ENCODE data around the gene PCSK9. TPM values are rescaled to one million over a fixed set of nuclear protein-coding genes. Genes with fewer than 3 reads are reported as not detected.
A peak's percentile ranks its signal among the peaks of the same experiment; 100 is the strongest.

PCSK9 gene
- total RNA-seq, 2 donors from 2014 or later: not detected

DNA sequence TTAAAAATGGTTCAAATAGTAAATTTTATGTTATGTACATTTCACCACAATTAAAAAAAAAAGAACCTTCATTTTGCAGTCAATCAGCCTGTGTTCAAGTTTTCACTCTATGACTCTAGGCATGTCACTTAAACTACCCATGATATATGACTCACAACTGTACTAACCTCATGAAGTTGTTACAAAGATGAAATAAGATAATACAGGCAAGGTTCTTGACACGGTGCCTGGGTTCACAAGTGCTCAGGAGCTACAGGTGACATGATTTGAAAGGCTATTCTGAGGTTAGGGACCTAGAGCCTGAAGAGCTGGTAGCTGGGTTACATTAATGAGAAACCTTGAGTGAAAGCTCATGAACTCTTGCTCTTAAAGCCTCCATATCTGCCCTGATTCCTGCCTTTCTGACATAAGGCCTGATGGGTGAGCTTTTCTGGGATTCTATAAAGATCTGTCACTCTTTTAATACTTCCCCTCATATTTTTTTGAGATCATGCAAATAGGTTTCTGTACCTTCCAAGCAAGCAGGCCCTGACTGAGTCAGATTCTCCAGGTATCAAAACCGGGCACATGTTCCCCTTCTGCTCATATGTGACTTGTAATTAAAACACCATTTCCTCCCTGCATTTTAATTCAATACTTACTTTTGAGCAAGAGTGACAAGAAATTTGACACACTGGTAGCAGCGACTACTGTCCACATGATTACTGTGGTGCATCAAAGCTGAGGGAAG lies 34.0 kb downstream of the PCSK9 start:
- no peaks in the 10 kb centered on the region for H3K9me3 Mint-ChIP-seq
- peaks cover 19% of the 10 kb centered on the region for H3K36me3 Mint-ChIP-seq
- peaks cover 6% of the 10 kb centered on the region in 2 donors for H3K4me1 Mint-ChIP-seq (ENCODE audit: low read depth in 2 of 2)
- ATAC-seq (peak in 1 of 2 donors; percentile 88), DNase-seq (ENCODE audit: low spot score) (no peak)
- peak overlapping the region; percentile 53 to 68 for H3K27ac Mint-ChIP-seq
- no peak overlapping the region for H3K4me3 Mint-ChIP-seq
- H3K27me3 Mint-ChIP-seq: no peaks in the 10 kb centered on the region

DNA sequence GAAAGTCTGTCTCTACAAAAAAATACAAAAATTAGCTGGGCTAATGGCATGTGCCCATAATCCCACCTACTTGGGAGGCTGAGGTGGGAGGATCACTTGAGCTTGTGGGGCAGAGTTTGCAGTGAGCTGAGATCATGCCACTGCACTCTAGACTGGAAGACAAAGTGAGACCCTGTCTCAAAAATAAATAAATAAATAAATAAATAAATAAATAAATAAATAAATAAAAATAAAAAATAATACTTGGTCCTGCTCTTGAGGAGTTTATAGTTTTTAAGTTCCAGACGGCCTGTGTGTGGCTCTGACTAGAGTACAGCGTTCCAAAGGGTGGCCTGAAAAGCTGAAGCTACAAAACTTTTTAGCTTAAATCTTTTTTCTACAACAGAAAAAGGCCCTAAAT lies 35.1 kb downstream of the PCSK9 start:
- ATAC-seq: no peak
- Mint-ChIP-seq H3K4me1 (ENCODE audit: low read depth in 2 of 2) (peaks cover 3 to 6% of the 10 kb centered on the region in 2 donors), H3K9me3 (no peaks in the 10 kb centered on the region), H3K27ac (no peak overlapping the region), H3K4me3 (no peak overlapping the region), H3K36me3 (peaks cover 19% of the 10 kb centered on the region), H3K27me3 (no peaks in the 10 kb centered on the region)
- DNase-seq (ENCODE audit: low spot score): no peak

DNA sequence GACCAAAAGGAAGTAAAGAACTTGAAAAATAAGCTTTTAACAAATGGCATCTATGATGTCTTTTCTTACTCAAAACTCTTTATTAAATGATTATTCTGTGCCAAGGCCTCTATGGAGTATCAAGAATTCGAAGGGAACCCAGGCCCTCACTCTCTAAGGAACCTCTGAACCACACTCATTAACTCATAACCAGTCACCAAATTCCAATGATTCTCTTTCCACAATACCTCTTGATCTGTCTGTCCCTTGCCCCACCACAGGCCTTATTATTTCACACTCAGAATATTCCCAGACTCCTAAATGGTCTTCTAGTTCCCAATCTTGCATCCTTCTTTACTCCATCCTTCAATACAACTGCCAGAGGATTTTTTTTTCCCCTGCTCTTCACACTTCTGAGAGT lies 37.0 kb downstream of the PCSK9 start:
- Mint-ChIP-seq H3K9me3 (no peaks in the 10 kb centered on the region), H3K4me1 (ENCODE audit: low read depth in 2 of 2) (peaks cover 0 to 6% of the 10 kb centered on the region in 2 donors), H3K27ac (peak overlapping the region in 1 of 2 donors; percentile 22), H3K27me3 (no peaks in the 10 kb centered on the region), H3K4me3 (no peak overlapping the region), H3K36me3 (peaks cover 11% of the 10 kb centered on the region)
- DNase-seq (ENCODE audit: low spot score) (no peak), ATAC-seq (no peak)

DNA sequence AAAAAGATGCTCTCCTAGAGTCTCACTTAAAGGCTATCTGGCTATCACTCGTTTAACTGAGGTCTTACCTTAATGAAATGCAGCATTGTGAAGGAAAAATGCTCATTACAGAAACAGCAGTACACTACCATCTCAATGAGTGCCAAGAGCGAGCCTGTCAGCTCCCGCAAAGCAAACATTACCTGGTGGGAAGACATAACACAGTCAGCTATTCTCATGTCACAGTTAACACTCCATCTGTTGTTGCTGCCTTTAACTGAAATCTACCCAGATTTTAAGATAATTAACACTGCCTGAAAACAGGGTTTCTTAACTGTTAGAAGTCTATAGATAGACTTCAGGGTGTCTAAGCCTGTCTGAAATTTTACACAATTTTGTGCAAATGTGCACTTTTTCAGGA lies 39.1 kb downstream of the PCSK9 start:
- H3K27me3 Mint-ChIP-seq: no peaks in the 10 kb centered on the region
- H3K4me1 Mint-ChIP-seq (ENCODE audit: low read depth in 2 of 2): peaks cover 0 to 6% of the 10 kb centered on the region in 2 donors
- H3K9me3 Mint-ChIP-seq: no peaks in the 10 kb centered on the region
- no peak for ATAC-seq
- H3K4me3 Mint-ChIP-seq: no peak overlapping the region
- peak overlapping the region; percentile 22 to 31 for H3K27ac Mint-ChIP-seq
- DNase-seq (ENCODE audit: low spot score): no peak
- H3K36me3 Mint-ChIP-seq: peaks cover 12% of the 10 kb centered on the region

DNA sequence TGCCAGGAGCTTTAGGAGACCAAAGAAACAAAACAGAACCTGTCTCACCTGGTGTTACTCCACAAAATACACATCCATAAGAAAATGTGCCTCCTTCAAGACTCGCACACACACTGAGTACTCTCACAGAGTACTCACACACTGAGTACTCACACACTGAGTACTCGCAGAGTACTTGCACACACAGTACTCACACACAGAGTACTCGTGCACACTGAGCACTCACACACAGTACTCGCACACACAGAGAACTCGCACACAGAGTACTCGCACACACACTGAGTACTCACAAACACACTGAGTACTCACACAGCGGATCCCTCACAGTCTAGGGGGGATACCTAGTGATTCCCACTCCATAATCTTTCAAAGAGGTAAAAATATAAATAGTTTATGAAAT lies 40.3 kb downstream of the PCSK9 start:
- ATAC-seq (no peak), DNase-seq (ENCODE audit: low spot score) (no peak)
- Mint-ChIP-seq H3K4me3 (no peak overlapping the region), H3K27ac (no peak overlapping the region), H3K4me1 (ENCODE audit: low read depth in 2 of 2) (peaks cover 0 to 6% of the 10 kb centered on the region in 2 donors), H3K27me3 (no peaks in the 10 kb centered on the region), H3K9me3 (no peaks in the 10 kb centered on the region), H3K36me3 (peaks cover 17% of the 10 kb centered on the region)

DNA sequence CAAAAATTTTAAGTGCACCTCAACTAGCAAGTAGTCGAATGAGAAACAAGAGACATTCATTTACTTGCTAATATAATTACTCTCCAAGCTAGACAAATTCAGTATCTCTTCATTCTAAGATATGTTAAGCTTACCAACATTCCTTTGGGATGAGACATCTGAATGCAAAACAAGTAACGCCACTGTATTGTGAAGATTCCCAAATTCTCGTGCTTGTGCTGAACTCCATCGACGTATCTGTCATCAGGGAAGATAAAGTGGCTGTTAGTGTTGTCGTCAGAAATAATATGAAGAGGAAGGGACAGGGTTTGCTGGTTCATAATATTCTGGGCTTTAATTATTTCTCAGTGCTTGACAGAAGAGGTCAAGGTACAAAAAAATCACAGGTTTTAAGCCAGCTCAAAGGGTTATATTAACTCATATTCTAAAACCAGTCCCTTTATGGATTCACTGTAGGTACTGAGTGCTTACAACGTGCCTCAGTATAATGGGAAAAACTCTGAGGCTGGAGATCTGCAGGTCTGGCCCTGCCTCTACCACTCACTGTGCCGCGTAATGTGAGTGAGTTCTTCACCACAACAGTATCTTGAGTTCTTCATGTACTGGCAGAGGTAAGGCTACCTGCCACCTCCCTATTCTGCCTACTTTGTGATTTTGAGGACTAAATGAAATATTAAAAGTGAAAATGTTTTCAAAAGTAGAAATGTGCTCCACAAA lies 42.0 kb downstream of the PCSK9 start:
- ATAC-seq (no peak), DNase-seq (ENCODE audit: low spot score) (no peak)
- Mint-ChIP-seq H3K4me1 (ENCODE audit: low read depth in 2 of 2) (peaks cover 0 to 4% of the 10 kb centered on the region in 2 donors), H3K27ac (peak overlapping the region in 1 of 2 donors; percentile 18), H3K36me3 (peaks cover 26% of the 10 kb centered on the region), H3K9me3 (no peaks in the 10 kb centered on the region), H3K27me3 (no peaks in the 10 kb centered on the region), H3K4me3 (no peak overlapping the region)

DNA sequence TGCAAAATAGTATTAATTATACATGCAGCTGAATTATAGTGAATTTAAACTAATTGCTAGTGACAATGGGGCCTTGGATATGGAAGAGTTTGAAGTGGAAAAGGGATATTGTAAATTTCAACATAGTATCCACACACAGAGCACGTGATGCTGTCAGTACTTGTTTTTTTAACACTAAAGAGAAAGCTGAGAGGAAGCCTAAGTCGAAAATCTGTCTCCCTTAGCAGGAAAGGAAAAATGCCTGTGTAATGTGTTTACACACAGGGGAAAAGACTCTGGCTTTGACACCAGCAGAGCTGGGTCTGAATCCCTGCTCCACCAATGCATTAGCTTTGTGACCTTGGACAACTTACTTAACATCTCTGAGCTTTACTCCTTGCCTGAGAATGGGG lies 42.6 kb downstream of the PCSK9 start:
- DNase-seq (ENCODE audit: low spot score): no peak
- H3K27me3 Mint-ChIP-seq: no peaks in the 10 kb centered on the region
- H3K36me3 Mint-ChIP-seq: peaks cover 28% of the 10 kb centered on the region
- H3K9me3 Mint-ChIP-seq: no peaks in the 10 kb centered on the region
- ATAC-seq: no peak
- H3K4me3 Mint-ChIP-seq: no peak overlapping the region
- H3K27ac Mint-ChIP-seq: peak overlapping the region in 1 of 2 donors; percentile 18
- H3K4me1 Mint-ChIP-seq (ENCODE audit: low read depth in 2 of 2): no peaks in the 10 kb centered on the region

DNA sequence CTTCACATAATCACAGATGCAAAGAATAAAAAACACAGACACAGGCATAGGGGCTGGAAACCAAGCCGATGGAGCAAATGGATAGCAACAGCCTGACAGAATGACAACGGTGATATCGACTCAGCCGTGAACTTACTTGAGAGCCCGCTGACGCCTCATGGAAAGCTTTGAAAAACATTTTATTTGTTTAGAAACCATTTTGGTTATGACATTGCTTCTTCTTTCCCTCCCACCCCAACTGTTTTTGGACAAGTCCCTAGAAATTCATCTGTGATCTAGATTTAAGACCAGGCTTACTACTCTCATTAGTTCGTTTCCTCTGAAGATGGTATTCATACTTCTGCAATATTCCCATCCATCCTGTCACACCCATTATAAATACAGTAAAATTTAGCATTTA lies 44.9 kb downstream of the PCSK9 start:
- H3K27ac Mint-ChIP-seq: peak overlapping the region in 1 of 2 donors; percentile 16
- H3K4me1 Mint-ChIP-seq (ENCODE audit: low read depth in 2 of 2): peaks cover 11 to 14% of the 10 kb centered on the region in 2 donors

DNA sequence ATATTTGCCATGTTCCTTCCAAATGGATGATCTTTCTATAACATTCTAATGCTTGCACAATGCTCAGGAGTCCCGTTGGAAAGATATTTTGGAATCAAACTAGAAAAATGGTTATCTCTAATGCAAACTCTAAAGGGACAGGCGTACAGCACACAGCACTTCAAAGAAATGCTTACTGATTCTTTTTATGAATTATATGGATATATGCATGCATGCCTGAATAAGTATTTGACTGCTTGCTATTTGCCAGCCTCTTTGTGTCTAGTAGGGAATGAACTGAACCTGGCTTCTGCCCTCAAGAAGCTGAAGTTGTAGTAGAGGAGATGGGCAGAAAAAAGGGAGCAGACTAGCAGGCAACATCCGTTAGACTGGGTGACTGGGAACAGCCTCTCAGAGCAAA lies 48.1 kb downstream of the PCSK9 start:
- Mint-ChIP-seq H3K36me3 (peaks cover 49% of the 10 kb centered on the region), H3K27ac (peak overlapping the region; percentile 30 to 62), H3K9me3 (no peaks in the 10 kb centered on the region), H3K4me3 (no peak overlapping the region), H3K27me3 (no peaks in the 10 kb centered on the region), H3K4me1 (ENCODE audit: low read depth in 2 of 2) (peaks cover 14% of the 10 kb centered on the region in 2 donors)
- DNase-seq (ENCODE audit: low spot score): no peak
- ATAC-seq: no peak

More for the DNA sequence above, 44.9 kb downstream of the PCSK9 start:
- ATAC-seq (no peak), DNase-seq (ENCODE audit: low spot score) (no peak)
- H3K4me3 Mint-ChIP-seq: no peak overlapping the region
- no peaks in the 10 kb centered on the region for H3K27me3 Mint-ChIP-seq
- H3K9me3 Mint-ChIP-seq: no peaks in the 10 kb centered on the region
- peaks cover 44% of the 10 kb centered on the region for H3K36me3 Mint-ChIP-seq

DNA sequence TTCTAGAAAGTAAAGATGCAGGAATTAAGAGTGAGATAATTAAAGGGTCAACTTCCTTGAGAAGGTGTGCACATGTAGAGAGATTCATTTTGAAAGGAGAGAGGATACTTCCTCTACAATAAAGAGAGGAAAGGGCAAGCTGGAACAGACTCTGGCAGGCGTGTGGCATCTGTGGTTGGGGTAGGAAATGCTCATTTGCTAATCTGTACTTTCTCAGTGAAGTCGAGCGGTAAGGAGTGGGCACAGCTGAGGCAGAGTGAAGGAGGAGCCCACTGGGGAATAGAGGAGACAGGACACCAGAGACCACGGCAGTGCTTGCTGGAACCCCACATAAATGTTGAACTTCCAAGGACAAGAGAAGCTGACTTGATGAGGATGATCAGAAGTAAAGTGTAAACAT lies 49.1 kb downstream of the PCSK9 start:
- Mint-ChIP-seq H3K36me3 (peaks cover 47% of the 10 kb centered on the region), H3K27ac (peak overlapping the region; percentile 30 to 62), H3K9me3 (no peaks in the 10 kb centered on the region), H3K4me1 (ENCODE audit: low read depth in 2 of 2) (peaks cover 14% of the 10 kb centered on the region in 2 donors), H3K27me3 (no peaks in the 10 kb centered on the region), H3K4me3 (peak overlapping the region; percentile 4)
- ATAC-seq (no peak), DNase-seq (ENCODE audit: low spot score) (no peak)

DNA sequence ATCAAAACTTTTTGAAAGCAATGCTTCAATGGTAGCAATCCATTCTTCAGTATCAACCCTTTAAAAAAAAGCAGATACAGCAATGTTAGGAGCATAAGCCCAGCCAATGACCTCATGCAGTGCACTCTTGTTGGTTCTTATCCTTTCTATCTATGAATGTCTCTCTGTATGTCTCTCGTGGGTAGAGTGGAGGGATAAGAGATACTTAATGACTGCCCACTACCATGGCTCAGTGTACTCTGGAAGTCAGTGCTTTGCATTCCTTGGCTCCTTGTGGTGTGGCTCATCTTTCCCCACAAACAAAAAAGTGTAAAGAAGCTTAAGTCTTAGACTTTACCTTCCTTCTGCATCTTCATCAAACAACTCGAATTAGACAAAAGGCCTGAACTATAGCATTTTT lies 50.3 kb downstream of the PCSK9 start:
- no peak overlapping the region for H3K27ac Mint-ChIP-seq
- H3K4me1 Mint-ChIP-seq (ENCODE audit: low read depth in 2 of 2): peaks cover 14% of the 10 kb centered on the region in 2 donors
- H3K36me3 Mint-ChIP-seq: peaks cover 48% of the 10 kb centered on the region
- DNase-seq (ENCODE audit: low spot score) (no peak), ATAC-seq (no peak)
- H3K27me3 Mint-ChIP-seq: no peaks in the 10 kb centered on the region
- H3K4me3 Mint-ChIP-seq: no peak overlapping the region
- H3K9me3 Mint-ChIP-seq: no peaks in the 10 kb centered on the region

DNA sequence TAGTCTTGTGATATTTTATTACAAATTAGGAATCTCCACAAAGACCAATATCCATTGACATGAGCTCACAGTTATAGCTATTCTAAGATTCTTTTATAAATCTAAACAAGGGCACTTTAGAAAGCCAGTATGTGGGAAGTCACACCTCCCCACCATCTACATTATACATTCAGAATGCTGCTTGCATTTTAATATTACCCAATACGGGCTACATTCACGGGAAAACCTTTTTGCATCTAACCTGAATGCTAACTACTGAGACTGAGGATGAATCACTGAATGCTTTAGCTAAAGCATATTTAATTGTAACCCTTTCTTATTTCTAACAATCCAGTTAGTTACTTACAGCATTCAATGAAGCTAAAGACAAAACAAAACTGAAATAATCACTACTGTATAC lies 53.1 kb downstream of the PCSK9 start:
- no peak for ATAC-seq
- Mint-ChIP-seq H3K36me3 (peaks cover 54% of the 10 kb centered on the region), H3K9me3 (no peaks in the 10 kb centered on the region), H3K4me1 (ENCODE audit: low read depth in 2 of 2) (peaks cover 13 to 14% of the 10 kb centered on the region in 2 donors), H3K27me3 (no peaks in the 10 kb centered on the region), H3K4me3 (no peak overlapping the region), H3K27ac (no peak overlapping the region)
- no peak for DNase-seq (ENCODE audit: low spot score)

DNA sequence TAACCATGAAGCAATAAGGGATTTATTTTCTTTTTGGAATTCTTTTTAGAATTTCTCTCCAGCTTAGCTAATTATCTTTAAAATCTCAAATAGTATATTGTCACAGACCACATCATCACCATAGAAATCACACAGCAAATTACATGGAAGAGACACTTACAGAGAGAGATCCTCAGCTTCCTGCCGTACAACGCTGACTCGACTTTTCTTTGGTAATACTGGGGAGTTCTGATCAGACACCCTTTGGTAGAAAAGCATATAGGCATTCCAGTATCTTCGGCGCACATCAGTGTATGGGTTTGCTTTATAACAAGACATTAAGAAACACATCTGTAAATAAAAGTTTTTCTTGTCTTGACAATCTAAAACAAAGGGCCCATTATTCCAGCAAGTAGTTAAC lies 55.7 kb downstream of the PCSK9 start:
- Mint-ChIP-seq H3K4me3 (no peak overlapping the region), H3K4me1 (ENCODE audit: low read depth in 2 of 2) (peaks cover 0 to 2% of the 10 kb centered on the region in 2 donors), H3K36me3 (peaks cover 47% of the 10 kb centered on the region), H3K27ac (peak overlapping the region; percentile 10 to 61), H3K9me3 (no peaks in the 10 kb centered on the region), H3K27me3 (no peaks in the 10 kb centered on the region)
- DNase-seq (ENCODE audit: low spot score) (no peak), ATAC-seq (no peak)

DNA sequence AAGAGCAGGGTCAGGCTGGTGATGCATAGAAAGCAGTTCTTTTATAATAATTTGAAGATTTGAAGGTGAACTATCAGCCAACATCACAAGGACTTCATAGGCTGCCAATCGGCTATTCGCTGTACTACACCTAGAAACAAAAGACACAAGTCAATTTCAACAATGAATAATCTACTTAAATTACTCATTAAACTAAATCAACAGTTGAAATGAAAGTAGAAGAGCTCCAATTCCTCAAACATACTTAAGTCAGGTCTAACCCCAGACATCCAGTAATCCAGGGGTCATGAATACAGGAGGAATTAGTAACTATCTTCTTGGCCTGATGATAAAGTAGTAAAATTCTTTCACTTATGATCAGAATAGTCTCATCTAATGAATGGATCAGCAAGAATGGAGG lies 64.5 kb downstream of the PCSK9 start:
- peaks cover 0 to 10% of the 10 kb centered on the region in 2 donors for H3K4me1 Mint-ChIP-seq (ENCODE audit: low read depth in 2 of 2)
- no peaks in the 10 kb centered on the region for H3K27me3 Mint-ChIP-seq
- H3K36me3 Mint-ChIP-seq: peaks cover 14% of the 10 kb centered on the region
- DNase-seq (ENCODE audit: low spot score) (no peak), ATAC-seq (no peak)
- H3K4me3 Mint-ChIP-seq: no peak overlapping the region
- peak overlapping the region in 1 of 2 donors; percentile 62 for H3K27ac Mint-ChIP-seq
- H3K9me3 Mint-ChIP-seq: no peaks in the 10 kb centered on the region

All from natural killer cell treated with Interleukin-12 subunit alpha and Interleukin-12 subunit beta and Interleukin-15 and Interleukin-18, amount 100 ng/mL, for 72 hours (primary cell).